CD4-positive, alpha-beta T cell (primary cell): ENCODE results near the gene CEP112. TPM values are rescaled to one million over a fixed set of nuclear protein-coding genes. Genes with fewer than 3 reads are reported as not detected.

ENCODE experiments used
- ATAC-seq: fragments of 200-7000 bp; cut with Tn5 transposase; one replicate; pipeline ENCODE4 v1.10.0; 2022; ENCODE audit warnings: mild to moderate bottlenecking; ENCODE audit not compliant: poor library complexity
- CTCF ChIA-PET: fragments of 350-600 bp; sonication (Branson Sonifier 250); formaldehyde crosslinking; loops from one replicate; lab custom pipeline; 2021; ENCODE audit warnings: antibody characterized with exemption, inconsistent platforms; lab: Charles Lee
- POLR2A ChIA-PET: fragments of 350-600 bp; sonication (Branson Sonifier 250); formaldehyde crosslinking; loops from one replicate; lab custom pipeline; 2021; ENCODE audit warnings: antibody characterized with exemption, inconsistent platforms; lab: Charles Lee
- DNase-seq, 14 experiments: peaks; one replicate each; pipeline ENCODE4 v3.0.0-alpha.2; 2013 to 2020; ENCODE audit warnings: mixed read lengths in 2 of 14
- H3K27ac ChIP-seq, 2 donors: one replicate each; pipeline versions ENCODE4 v1.5.1 to v1.7.0; 2013; ENCODE audit warnings: low read length in 2 of 2, low read depth in 1 of 2, mild to moderate bottlenecking in 1 of 2
- H3K27me3 ChIP-seq, 2 experiments: 1 replicate in 1 of 2; 2 replicates in 1 of 2; pipeline versions ENCODE4 v1.6.1 to v1.7.0; 2013; ENCODE audit warnings: low read length in 2 of 2, control low read depth in 1 of 2, mild to moderate bottlenecking in 1 of 2, moderate library complexity in 1 of 2; ENCODE audit not compliant: insufficient read depth in 2 of 2, control insufficient read depth in 1 of 2
- H3K36me3 ChIP-seq: one replicate; pipeline ENCODE4 v1.6.1; 2013; ENCODE audit warnings: low read length, control low read depth; ENCODE audit not compliant: insufficient read depth
- H3K4me1 ChIP-seq: one replicate; pipeline ENCODE4 v1.6.1; 2013; ENCODE audit warnings: low read length, control low read depth; ENCODE audit not compliant: insufficient read depth
- H3K4me3 ChIP-seq: one replicate; pipeline ENCODE4 v1.5.1; 2013; ENCODE audit warnings: mild to moderate bottlenecking, low read length, moderate library complexity
- H3K9me3 ChIP-seq, 2 experiments: 1 replicate in 1 of 2; 2 replicates in 1 of 2; pipeline versions ENCODE4 v1.6.1 to v1.7.0; 2013; ENCODE audit warnings: low read length in 2 of 2, mild to moderate bottlenecking in 2 of 2, control low read depth in 1 of 2, moderate library complexity in 1 of 2; ENCODE audit not compliant: control insufficient read depth in 1 of 2, insufficient read depth in 1 of 2
- H3K27ac Mint-ChIP-seq: one replicate; pipeline ENCODE4 v1.8.0; 2020; ENCODE audit warnings: mixed read lengths
- H3K27me3 Mint-ChIP-seq: one replicate; pipeline ENCODE4 v1.8.0; 2021; ENCODE audit warnings: mixed read lengths
- H3K36me3 Mint-ChIP-seq: one replicate; pipeline ENCODE4 v1.8.0; 2021; ENCODE audit warnings: low read depth, mixed read lengths
- H3K4me1 Mint-ChIP-seq: one replicate; pipeline ENCODE4 v1.8.0; 2021; ENCODE audit warnings: low read depth, mixed read lengths
- H3K4me3 Mint-ChIP-seq: one replicate; pipeline ENCODE4 v1.8.0; 2020; ENCODE audit warnings: mild to moderate bottlenecking, mixed read lengths
- H3K9me3 Mint-ChIP-seq: one replicate; pipeline ENCODE4 v1.8.0; 2020; ENCODE audit warnings: mixed read lengths
- intact Hi-C, 2 experiments: fragments of 100-400 bp; cut with DNase I in 1 of 2; cut with micrococcal nuclease in 1 of 2; formaldehyde crosslinking; loops; one replicate each; pipeline versions ENCODE4 v1.15.1 to v1.9.0; 2023 to 2025; cut with DNase I, micrococcal nuclease
- total RNA-seq, 174 experiments: library from RNA in 2 of 174; stranded (reverse) in 2 of 174; gene quantifications; one replicate each; pipeline ENCODE4 v1.2.3 and lab custom pipeline; 2021 to 2026
- TF ChIP-seq, protein P1 (sequence below): fragments of 200-600 bp; IDR thresholded peaks from one replicate; pipeline ENCODE4 v1.8.0; 2022; ENCODE audit warnings: antibody characterized with exemption, mild to moderate bottlenecking

CEP112 gene
- total RNA-seq, 2 experiments from 2014 or later = 1.6 to 2.2 TPM

DNA sequence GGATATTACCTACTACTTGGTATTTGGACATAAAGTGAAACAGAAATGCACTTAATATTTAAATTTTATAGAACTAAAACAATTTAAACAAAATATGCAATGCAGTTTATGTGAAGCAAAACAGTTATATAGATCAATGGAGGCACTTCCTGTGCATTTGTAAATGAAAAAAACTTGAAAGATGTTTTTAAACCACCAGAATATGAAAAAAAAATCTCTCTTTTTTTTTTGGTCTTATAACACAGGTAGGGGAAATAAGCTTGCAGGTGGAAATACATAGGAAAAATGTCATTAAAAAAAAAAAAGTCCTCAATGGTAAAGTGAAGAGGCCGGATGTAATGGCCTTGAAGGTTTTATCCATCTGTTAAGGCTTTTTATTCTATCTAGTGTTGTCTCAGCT, 450.2 kb downstream of the CEP112 start:
- Histone ChIP-seq H3K4me3 (no peak overlapping the region), H3K9me3 (no peaks in the 10 kb centered on the region), H3K27ac (no peak overlapping the region), H3K4me1 (peaks cover 8% of the 10 kb centered on the region), H3K27me3 (no peaks in the 10 kb centered on the region), H3K36me3 (no peaks in the 10 kb centered on the region)
- ChIA-PET CTCF (no interaction called here), POLR2A (interaction anchor here (0.6 to 2.8 kb wide), 5 partner anchors 9 to 322 kb away, joined by 3 to 10 read pairs (median 4); no protein-coding TSS in a partner anchor)
- no peaks in the 10 kb centered on the region for H3K27me3 Mint-ChIP-seq
- TF ChIP-seq, protein P1, sequence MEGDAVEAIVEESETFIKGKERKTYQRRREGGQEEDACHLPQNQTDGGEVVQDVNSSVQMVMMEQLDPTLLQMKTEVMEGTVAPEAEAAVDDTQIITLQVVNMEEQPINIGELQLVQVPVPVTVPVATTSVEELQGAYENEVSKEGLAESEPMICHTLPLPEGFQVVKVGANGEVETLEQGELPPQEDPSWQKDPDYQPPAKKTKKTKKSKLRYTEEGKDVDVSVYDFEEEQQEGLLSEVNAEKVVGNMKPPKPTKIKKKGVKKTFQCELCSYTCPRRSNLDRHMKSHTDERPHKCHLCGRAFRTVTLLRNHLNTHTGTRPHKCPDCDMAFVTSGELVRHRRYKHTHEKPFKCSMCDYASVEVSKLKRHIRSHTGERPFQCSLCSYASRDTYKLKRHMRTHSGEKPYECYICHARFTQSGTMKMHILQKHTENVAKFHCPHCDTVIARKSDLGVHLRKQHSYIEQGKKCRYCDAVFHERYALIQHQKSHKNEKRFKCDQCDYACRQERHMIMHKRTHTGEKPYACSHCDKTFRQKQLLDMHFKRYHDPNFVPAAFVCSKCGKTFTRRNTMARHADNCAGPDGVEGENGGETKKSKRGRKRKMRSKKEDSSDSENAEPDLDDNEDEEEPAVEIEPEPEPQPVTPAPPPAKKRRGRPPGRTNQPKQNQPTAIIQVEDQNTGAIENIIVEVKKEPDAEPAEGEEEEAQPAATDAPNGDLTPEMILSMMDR = no peak
- H3K4me1 Mint-ChIP-seq = peaks cover 28% of the 10 kb centered on the region
- intact Hi-C loops = no loop called here
- ATAC-seq (peak; percentile 70), DNase-seq (peak in 1 of 14 experiments; percentile 25)
- peak overlapping the region; percentile 64 for H3K4me3 Mint-ChIP-seq
- peak overlapping the region; percentile 45 for H3K27ac Mint-ChIP-seq
- no peaks in the 10 kb centered on the region for H3K9me3 Mint-ChIP-seq
- H3K36me3 Mint-ChIP-seq = no peaks in the 10 kb centered on the region

GRCh38 chr17:65739034-65739433, 452.9 kb downstream of the CEP112 start:
- Mint-ChIP-seq H3K4me1 (peaks cover 30% of the 10 kb centered on the region), H3K27me3 (no peaks in the 10 kb centered on the region), H3K9me3 (no peaks in the 10 kb centered on the region), H3K36me3 (no peaks in the 10 kb centered on the region), H3K27ac (no peak overlapping the region), H3K4me3 (no peak overlapping the region)
- intact Hi-C loops = loop anchor here in 1 of 2 experiments (5.0 kb wide), 1 partner anchor 177 kb away; the partner anchor contains the start of gene AXIN2
- Histone ChIP-seq H3K27me3 (no peaks in the 10 kb centered on the region), H3K36me3 (no peaks in the 10 kb centered on the region), H3K9me3 (no peaks in the 10 kb centered on the region), H3K4me3 (no peak overlapping the region), H3K27ac (no peak overlapping the region), H3K4me1 (peaks cover 8% of the 10 kb centered on the region)
- ChIA-PET POLR2A (no interaction called here), CTCF (interaction anchor here (1.1 kb wide), 1 partner anchor 11 kb away, joined by 3 read pairs; no protein-coding TSS in a partner anchor)
- TF ChIP-seq, protein P1 = no peak
- no peak for DNase-seq
- no peak for ATAC-seq

- peaks cover 2% of the 10 kb centered on the region for H3K4me1 ChIP-seq
- intact Hi-C loops = loop anchor here in 1 of 2 experiments (5.0 kb wide), 1 partner anchor 175 kb away; the partner anchor contains the start of gene AXIN2
- no peak overlapping the region for H3K4me3 ChIP-seq
- CTCF ChIA-PET = no interaction called here
- H3K27me3 ChIP-seq = no peaks in the 10 kb centered on the region
- Mint-ChIP-seq H3K9me3 (no peaks in the 10 kb centered on the region), H3K4me3 (no peak overlapping the region), H3K27ac (no peak overlapping the region), H3K4me1 (peaks cover 36% of the 10 kb centered on the region), H3K36me3 (no peaks in the 10 kb centered on the region), H3K27me3 (no peaks in the 10 kb centered on the region)
- TF ChIP-seq, protein P1 = no peak
- H3K9me3 ChIP-seq = no peaks in the 10 kb centered on the region
- no peak overlapping the region for H3K27ac ChIP-seq
- DNase-seq (no peak), ATAC-seq (no peak)
- POLR2A ChIA-PET = no interaction called here
- no peaks in the 10 kb centered on the region for H3K36me3 ChIP-seq
Observed at GRCh38 chr17:65737451-65737850, 454.5 kb downstream of the CEP112 start.
